GM12801 (cell line): ENCODE measurements around the gene EP400.

Source experiments
- CTCF ChIP-seq: IDR thresholded peaks from one replicate; pipeline ENCODE4 v1.5.1; 2011; ENCODE audit warnings: control low read depth; ENCODE audit not compliant: insufficient read length; ENCODE audit errors: extremely low read depth

EP400 gene

GRCh38 chr12:131919366-131920156 is 30.2 kb upstream of the EP400 start:
- TF ChIP-seq CTCF: no peak

GRCh38 chr12:131920157-131920508 is 29.6 kb upstream of the EP400 start:
- TF ChIP-seq CTCF: no peak

- no peak for TF ChIP-seq CTCF
These were observed 28.6 kb upstream of the EP400 start for GRCh38 chr12:131920902-131921840.

- no peak for TF ChIP-seq CTCF
These were observed 27.6 kb upstream of the EP400 start for GRCh38 chr12:131921866-131922769.

GRCh38 chr12:131922772-131923171 is 27.0 kb upstream of the EP400 start:
- no peak for TF ChIP-seq CTCF

GRCh38 chr12:131923260-131923659 is 26.5 kb upstream of the EP400 start:
- no peak for TF ChIP-seq CTCF
